ENCODE measurements around the gene OXSR1. TPM values are rescaled to one million over a fixed set of nuclear protein-coding genes. Genes with fewer than 3 reads are reported as not detected.

The OXSR1 gene
- total RNA-seq, 4 donors from 2014 or later = 27.0 to 46.7 (median 32.9) TPM

DNA sequence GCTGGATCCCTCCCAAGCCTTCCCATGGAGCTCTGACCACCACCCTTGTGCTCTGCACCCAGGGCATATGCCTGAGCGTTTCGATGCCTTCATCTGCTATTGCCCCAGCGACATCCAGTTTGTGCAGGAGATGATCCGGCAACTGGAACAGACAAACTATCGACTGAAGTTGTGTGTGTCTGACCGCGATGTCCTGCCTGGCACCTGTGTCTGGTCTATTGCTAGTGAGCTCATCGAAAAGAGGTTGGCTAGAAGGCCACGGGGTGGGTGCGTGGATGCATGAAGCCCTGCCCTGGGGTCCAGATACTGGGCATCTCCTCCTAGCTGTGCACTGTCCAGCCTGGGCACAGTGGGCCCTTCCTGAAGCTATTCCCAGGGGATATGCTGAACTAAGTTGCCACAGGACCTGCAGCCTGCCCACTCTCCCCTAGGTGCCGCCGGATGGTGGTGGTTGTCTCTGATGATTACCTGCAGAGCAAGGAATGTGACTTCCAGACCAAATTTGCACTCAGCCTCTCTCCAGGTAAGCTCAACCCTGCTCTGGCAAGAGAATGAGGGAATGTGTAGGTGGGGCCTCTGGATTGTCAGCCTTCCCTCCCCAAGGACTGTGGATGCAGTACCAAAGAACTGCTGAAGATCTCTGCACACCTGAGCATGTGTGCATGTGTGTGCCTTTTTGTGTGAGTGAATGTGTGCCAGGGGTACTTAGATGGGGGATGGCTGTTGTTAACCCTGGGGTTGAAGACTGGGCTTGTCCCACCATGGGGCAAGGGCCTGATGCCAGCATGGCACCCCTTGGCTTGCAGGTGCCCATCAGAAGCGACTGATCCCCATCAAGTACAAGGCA, 24.8 kb upstream of the OXSR1 start:
- DNase-seq (ENCODE audit: extremely low spot score) = no peak

DNA sequence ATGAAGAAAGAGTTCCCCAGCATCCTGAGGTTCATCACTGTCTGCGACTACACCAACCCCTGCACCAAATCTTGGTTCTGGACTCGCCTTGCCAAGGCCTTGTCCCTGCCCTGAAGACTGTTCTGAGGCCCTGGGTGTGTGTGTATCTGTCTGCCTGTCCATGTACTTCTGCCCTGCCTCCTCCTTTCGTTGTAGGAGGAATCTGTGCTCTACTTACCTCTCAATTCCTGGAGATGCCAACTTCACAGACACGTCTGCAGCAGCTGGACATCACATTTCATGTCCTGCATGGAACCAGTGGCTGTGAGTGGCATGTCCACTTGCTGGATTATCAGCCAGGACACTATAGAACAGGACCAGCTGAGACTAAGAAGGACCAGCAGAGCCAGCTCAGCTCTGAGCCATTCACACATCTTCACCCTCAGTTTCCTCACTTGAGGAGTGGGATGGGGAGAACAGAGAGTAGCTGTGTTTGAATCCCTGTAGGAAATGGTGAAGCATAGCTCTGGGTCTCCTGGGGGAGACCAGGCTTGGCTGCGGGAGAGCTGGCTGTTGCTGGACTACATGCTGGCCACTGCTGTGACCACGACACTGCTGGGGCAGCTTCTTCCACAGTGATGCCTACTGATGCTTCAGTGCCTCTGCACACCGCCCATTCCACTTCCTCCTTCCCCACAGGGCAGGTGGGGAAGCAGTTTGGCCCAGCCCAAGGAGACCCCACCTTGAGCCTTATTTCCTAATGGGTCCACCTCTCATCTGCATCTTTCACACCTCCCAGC, 24.0 kb upstream of the OXSR1 start:
- Histone ChIP-seq H3K4me3 (no peak overlapping the region), H3K9me3 (no peaks in the 10 kb centered on the region), H3K27ac (replicated peaks in 1 of 4) (no peak overlapping the region), H3K27me3 (no peaks in the 10 kb centered on the region), H3K4me1 (peaks cover 17 to 31% (median 29%) of the 10 kb centered on the region in 4 donors), H3K36me3 (peaks cover 0 to 26% (median 18%) of the 10 kb centered on the region in 4 donors)
- intact Hi-C loops (cut with DNase I) = no loop called here
- WGBS = 92% methylated on average over 7 of the region's 7 CpGs
- TF ChIP-seq POLR2AphosphoS5 (IDR thresholded peaks at IDR 0.05) (no peak), EP300 (IDR thresholded peaks at IDR 0.05) (no peak), POLR2A (IDR thresholded peaks at IDR 0.05; ENCODE audit: low read depth) (no peak)
- TF ChIP-seq, protein P1, sequence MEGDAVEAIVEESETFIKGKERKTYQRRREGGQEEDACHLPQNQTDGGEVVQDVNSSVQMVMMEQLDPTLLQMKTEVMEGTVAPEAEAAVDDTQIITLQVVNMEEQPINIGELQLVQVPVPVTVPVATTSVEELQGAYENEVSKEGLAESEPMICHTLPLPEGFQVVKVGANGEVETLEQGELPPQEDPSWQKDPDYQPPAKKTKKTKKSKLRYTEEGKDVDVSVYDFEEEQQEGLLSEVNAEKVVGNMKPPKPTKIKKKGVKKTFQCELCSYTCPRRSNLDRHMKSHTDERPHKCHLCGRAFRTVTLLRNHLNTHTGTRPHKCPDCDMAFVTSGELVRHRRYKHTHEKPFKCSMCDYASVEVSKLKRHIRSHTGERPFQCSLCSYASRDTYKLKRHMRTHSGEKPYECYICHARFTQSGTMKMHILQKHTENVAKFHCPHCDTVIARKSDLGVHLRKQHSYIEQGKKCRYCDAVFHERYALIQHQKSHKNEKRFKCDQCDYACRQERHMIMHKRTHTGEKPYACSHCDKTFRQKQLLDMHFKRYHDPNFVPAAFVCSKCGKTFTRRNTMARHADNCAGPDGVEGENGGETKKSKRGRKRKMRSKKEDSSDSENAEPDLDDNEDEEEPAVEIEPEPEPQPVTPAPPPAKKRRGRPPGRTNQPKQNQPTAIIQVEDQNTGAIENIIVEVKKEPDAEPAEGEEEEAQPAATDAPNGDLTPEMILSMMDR (IDR thresholded peaks at IDR 0.05) = no peak
- no peak for DNase-seq (ENCODE audit: extremely low spot score)

More for the DNA sequence above, 24.8 kb upstream of the OXSR1 start:
- no peak for TF ChIP-seq POLR2AphosphoS5 (IDR thresholded peaks at IDR 0.05)
- TF ChIP-seq, protein P1 (IDR thresholded peaks at IDR 0.05) = no peak
- no peak for TF ChIP-seq EP300 (IDR thresholded peaks at IDR 0.05)
- no peak for TF ChIP-seq POLR2A (IDR thresholded peaks at IDR 0.05; ENCODE audit: low read depth)
- peaks cover 23 to 39% (median 36%) of the 10 kb centered on the region in 4 donors for H3K4me1 ChIP-seq
- H3K4me3 ChIP-seq = no peak overlapping the region
- H3K9me3 ChIP-seq = no peaks in the 10 kb centered on the region
- H3K27ac ChIP-seq (replicated peaks in 1 of 4) = no peak overlapping the region
- WGBS = 100% methylated on average over 3 of the region's 13 CpGs
- no peaks in the 10 kb centered on the region for H3K27me3 ChIP-seq
- peaks cover 0 to 26% (median 18%) of the 10 kb centered on the region in 4 donors for H3K36me3 ChIP-seq
- intact Hi-C loops (cut with DNase I) = no loop called here

DNA sequence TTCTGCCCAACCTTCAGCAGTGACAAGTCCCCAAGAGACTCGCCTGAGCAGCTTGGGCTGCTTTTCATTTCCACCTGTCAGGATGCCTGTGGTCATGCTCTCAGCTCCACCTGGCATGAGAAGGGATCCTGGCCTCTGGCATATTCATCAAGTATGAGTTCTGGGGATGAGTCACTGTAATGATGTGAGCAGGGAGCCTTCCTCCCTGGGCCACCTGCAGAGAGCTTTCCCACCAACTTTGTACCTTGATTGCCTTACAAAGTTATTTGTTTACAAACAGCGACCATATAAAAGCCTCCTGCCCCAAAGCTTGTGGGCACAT, 23.4 kb upstream of the OXSR1 start:
- WGBS = 92% methylated on average over 2 of the region's 2 CpGs
- DNase-seq (ENCODE audit: extremely low spot score) = no peak
- H3K27ac ChIP-seq (replicated peaks in 1 of 4) = no peak overlapping the region
- H3K4me1 ChIP-seq = peaks cover 17 to 31% (median 29%) of the 10 kb centered on the region in 4 donors
- no peak overlapping the region for H3K4me3 ChIP-seq
- H3K36me3 ChIP-seq = peaks cover 0 to 26% (median 18%) of the 10 kb centered on the region in 4 donors
- H3K27me3 ChIP-seq = no peaks in the 10 kb centered on the region
- intact Hi-C loops (cut with DNase I) = no loop called here
- H3K9me3 ChIP-seq = peaks cover 0 to 1% (median 0%) of the 10 kb centered on the region in 4 donors
- TF ChIP-seq EP300 (IDR thresholded peaks at IDR 0.05) = no peak
- TF ChIP-seq POLR2A (IDR thresholded peaks at IDR 0.05; ENCODE audit: low read depth) = no peak

DNA sequence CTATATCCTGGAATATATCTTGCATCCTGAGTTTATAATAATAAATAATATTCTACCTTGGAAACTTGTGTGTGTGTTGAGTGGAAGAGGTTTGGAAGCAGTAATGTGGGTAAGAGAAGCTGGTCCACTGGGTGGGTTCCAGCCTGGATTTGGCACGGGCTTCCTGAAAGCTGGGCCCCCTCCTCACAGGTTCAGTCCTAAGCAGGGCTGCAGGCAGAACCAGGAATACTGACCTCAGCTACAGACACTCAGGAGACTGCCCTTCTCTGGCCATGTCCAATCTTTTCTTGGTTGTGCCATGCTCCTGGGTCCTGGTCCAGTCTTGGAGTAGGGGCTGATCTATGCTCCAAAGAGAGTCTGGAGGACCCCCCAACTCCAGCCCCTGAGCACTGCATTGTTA, 22.4 kb upstream of the OXSR1 start:
- TF ChIP-seq EP300 (IDR thresholded peaks at IDR 0.05) = no peak
- no peak for TF ChIP-seq POLR2A (IDR thresholded peaks at IDR 0.05; ENCODE audit: low read depth)
- TF ChIP-seq POLR2AphosphoS5 (IDR thresholded peaks at IDR 0.05) = no peak
- TF ChIP-seq, protein P1 (IDR thresholded peaks at IDR 0.05) = no peak
- Histone ChIP-seq H3K27me3 (no peaks in the 10 kb centered on the region), H3K27ac (replicated peaks in 1 of 4) (no peak overlapping the region), H3K36me3 (peaks cover 0 to 26% (median 18%) of the 10 kb centered on the region in 4 donors), H3K9me3 (peaks cover 0 to 5% (median 0%) of the 10 kb centered on the region in 4 donors), H3K4me3 (no peak overlapping the region), H3K4me1 (peaks cover 13 to 25% (median 24%) of the 10 kb centered on the region in 4 donors)
- DNase-seq (ENCODE audit: extremely low spot score) = no peak
- intact Hi-C loops (cut with DNase I) = no loop called here
- 75% methylated on average over 1 of the region's 1 CpG for WGBS

DNA sequence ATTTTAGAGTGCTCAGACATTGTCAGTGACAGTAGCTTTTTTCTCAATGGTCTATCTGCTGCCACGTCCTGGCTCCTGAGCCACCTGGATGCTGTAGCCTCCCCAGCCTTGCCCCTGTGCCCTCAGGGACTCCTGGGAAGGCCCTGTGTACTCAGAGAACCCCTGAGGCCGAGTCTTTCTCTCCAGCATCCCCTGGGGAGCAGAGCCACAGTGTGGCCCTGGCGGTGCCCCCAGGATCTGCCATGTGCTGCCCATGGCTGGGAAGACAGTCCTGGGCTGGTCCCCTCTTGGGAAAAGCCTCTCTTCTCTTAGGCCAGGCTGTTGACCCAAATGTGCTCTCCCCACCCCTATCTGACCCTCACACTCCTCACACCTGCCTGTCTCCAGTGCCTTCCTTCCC, 21.8 kb upstream of the OXSR1 start:
- DNase-seq (ENCODE audit: extremely low spot score) = no peak
- Histone ChIP-seq H3K36me3 (peaks cover 0 to 26% (median 18%) of the 10 kb centered on the region in 4 donors), H3K27me3 (no peaks in the 10 kb centered on the region), H3K4me1 (peaks cover 10 to 22% (median 20%) of the 10 kb centered on the region in 4 donors), H3K4me3 (no peak overlapping the region), H3K27ac (replicated peaks in 1 of 4) (no peak overlapping the region), H3K9me3 (peaks cover 0 to 5% (median 0%) of the 10 kb centered on the region in 4 donors)
- TF ChIP-seq EP300 (IDR thresholded peaks at IDR 0.05) (no peak), POLR2A (IDR thresholded peaks at IDR 0.05; ENCODE audit: low read depth) (no peak), POLR2AphosphoS5 (IDR thresholded peaks at IDR 0.05) (no peak)
- TF ChIP-seq, protein P1 (IDR thresholded peaks at IDR 0.05) = no peak
- WGBS = 90% methylated on average over 1 of the region's 3 CpGs
- intact Hi-C loops (cut with DNase I) = no loop called here

Measured in esophagus muscularis mucosa (tissue), 4 donors.